Upper lobe of left lung (tissue), 4 donors: Measurements from ENCODE around the gene EEF1AKMT3.

Experiments used
- POLR2A ChIP-seq, 4 donors: fragments of 450-650 bp; IDR thresholded peaks; one replicate each; pipeline ENCODE4 v1.5.1; 2016 to 2017; ENCODE audit warnings: antibody characterized with exemption in 4 of 4, mild to moderate bottlenecking in 2 of 4
- POLR2AphosphoS5 ChIP-seq, 2 donors: sonication (generic); formaldehyde crosslinking; IDR thresholded peaks; one replicate each; pipeline ENCODE4 v1.5.1; 2017; ENCODE audit warnings: antibody characterized with exemption in 2 of 2
- TF ChIP-seq, protein P1 (sequence below), 6 experiments: fragments of 450-650 bp in 4 of 6; fragments of 200-600 bp in 2 of 6; sonication (generic) in 2 of 6; IDR thresholded peaks; one replicate each; pipeline ENCODE4 v1.5.1; 2016 to 2019; ENCODE audit warnings: antibody characterized with exemption in 6 of 6

DNA sequence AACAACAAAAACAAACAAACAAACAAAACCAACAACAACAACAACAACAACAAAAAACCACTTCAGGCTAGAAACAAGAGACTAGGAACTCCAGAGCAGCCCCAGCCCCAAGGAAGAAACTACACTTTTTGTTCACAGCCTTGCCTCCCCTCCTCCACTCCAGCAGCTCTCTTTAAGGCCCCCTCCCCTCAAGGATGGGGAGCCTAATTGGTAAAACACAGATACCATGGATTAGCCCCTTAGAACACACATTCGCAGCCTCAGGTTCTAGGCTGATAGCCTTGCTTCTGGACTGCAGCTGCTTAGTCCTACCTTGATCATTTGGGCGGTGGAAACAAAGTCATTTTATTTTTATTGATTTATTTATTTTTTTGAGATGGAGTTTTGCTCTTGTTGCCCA, 58.0 kb downstream of the EEF1AKMT3 start:
- TF ChIP-seq POLR2AphosphoS5 (IDR thresholded peaks at IDR 0.05) (no peak), POLR2A (IDR thresholded peaks at IDR 0.05) (no peak)
- TF ChIP-seq, protein P1, sequence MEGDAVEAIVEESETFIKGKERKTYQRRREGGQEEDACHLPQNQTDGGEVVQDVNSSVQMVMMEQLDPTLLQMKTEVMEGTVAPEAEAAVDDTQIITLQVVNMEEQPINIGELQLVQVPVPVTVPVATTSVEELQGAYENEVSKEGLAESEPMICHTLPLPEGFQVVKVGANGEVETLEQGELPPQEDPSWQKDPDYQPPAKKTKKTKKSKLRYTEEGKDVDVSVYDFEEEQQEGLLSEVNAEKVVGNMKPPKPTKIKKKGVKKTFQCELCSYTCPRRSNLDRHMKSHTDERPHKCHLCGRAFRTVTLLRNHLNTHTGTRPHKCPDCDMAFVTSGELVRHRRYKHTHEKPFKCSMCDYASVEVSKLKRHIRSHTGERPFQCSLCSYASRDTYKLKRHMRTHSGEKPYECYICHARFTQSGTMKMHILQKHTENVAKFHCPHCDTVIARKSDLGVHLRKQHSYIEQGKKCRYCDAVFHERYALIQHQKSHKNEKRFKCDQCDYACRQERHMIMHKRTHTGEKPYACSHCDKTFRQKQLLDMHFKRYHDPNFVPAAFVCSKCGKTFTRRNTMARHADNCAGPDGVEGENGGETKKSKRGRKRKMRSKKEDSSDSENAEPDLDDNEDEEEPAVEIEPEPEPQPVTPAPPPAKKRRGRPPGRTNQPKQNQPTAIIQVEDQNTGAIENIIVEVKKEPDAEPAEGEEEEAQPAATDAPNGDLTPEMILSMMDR (IDR thresholded peaks at IDR 0.05), result no peak
